LNCAP (cell line): ENCODE data around the gene PNPLA2.

Source experiments
- TF ChIP-seq, protein P1 (sequence below): fragments of 450-650 bp; IDR thresholded peaks from 2 replicates; pipeline ENCODE4 v1.5.1; 2017; ENCODE audit warnings: mild to moderate bottlenecking

Gene PNPLA2

DNA sequence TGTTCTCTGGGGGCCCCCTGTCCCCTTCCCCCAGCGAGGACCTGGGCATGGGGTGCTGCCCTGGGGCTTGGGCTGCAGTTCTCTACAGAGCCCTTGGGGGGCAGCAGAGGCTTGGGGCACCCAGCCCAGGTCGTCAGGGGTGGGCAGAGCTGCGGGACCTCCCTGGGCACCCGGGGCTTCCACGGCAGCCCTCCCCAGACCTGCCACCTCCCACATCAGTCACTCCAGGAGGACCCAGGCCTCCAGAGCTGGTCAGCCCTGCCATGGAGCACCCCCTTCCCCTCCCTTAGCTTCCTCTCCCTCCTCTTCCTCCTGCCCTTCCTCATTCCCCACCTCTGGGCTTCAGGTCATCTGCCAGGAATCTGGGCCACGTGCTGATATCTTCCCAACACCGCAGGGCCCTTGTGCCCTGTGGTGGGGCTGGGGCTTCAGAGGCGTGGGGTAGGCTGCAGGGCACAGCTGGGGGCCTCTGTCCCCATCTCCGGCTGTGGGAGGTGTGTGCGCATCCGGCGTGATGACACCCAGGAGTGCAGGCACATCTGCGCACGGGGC is 29.7 kb downstream of the PNPLA2 start:
- TF ChIP-seq, protein P1, sequence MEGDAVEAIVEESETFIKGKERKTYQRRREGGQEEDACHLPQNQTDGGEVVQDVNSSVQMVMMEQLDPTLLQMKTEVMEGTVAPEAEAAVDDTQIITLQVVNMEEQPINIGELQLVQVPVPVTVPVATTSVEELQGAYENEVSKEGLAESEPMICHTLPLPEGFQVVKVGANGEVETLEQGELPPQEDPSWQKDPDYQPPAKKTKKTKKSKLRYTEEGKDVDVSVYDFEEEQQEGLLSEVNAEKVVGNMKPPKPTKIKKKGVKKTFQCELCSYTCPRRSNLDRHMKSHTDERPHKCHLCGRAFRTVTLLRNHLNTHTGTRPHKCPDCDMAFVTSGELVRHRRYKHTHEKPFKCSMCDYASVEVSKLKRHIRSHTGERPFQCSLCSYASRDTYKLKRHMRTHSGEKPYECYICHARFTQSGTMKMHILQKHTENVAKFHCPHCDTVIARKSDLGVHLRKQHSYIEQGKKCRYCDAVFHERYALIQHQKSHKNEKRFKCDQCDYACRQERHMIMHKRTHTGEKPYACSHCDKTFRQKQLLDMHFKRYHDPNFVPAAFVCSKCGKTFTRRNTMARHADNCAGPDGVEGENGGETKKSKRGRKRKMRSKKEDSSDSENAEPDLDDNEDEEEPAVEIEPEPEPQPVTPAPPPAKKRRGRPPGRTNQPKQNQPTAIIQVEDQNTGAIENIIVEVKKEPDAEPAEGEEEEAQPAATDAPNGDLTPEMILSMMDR, result peak; percentile 93

DNA sequence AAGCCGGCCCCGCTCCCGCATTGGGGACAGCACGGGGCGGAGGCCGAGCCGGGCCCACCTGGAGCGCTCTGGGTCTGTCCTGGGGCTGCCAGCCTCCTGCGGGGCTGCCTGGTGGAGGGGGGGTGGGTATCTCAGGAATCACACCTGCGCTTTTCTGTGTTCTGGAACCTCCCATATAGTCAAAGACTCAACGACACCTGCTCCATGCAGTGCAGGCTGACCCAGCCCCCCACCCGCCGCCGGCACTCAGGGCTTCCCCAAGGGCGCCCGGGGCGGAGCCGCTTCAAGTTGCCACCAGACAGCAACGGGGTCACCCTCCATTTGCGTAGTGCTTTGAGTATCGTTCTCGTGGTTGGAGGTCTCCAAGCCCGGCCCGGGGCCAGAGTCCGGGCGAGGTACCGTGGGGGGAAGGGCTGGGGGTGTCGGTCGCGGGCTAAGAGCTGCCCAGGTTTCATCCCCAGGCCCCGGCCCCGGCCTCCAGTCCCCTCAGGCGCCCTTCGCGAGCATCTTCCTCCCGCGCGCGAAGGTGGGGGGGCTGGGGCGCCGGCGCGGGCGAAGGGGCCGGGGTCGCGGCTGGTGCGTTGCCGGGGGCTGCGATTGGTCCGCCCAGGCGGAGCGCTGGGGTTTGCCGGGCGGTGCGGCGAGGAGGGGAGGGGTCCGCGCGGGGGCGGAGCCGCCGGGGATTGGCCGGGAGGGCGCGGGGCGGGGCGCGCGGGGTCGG is 30.6 kb downstream of the PNPLA2 start:
- TF ChIP-seq, protein P1, result no peak

DNA sequence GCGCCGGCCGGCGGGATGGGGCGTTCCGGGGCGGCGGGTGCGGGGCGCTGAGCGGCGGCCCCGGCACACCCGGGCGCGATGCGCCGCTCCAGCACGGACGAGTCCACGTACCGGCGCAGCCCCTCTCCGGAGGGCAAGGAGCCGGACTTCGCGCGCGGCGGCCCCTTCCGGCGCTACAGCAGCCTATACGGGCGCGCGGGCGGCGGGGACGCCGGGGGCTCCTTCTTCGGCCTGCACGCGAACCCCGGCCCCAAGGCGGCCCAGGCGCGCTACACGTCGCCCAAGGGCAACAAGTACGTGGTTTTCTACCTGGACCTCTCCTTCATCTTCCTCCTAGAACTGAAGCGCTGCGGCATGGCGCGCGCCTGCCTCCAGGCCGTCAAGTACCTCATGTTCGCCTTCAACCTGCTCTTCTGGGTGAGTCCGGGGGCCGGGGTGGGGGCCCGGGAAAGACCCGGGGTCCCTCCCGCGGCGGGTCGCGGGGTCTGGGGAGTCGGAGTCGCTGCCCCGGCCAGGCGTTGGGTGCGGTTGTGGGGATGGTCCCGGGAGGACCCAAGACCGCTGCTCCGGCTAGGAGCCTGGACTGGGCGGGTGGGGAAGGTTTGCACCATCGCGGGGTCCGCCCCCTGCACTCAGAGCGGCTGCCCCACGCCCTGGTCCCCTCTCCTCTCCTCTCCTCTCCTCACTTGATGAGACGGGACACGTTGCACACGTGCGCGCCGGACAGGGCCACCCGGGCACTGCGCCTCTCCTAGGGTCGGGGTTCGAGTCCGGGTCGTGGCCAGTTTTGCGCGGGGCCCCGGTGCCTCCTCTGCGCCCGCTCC is 31.4 kb downstream of the PNPLA2 start:
- TF ChIP-seq, protein P1, result no peak

DNA sequence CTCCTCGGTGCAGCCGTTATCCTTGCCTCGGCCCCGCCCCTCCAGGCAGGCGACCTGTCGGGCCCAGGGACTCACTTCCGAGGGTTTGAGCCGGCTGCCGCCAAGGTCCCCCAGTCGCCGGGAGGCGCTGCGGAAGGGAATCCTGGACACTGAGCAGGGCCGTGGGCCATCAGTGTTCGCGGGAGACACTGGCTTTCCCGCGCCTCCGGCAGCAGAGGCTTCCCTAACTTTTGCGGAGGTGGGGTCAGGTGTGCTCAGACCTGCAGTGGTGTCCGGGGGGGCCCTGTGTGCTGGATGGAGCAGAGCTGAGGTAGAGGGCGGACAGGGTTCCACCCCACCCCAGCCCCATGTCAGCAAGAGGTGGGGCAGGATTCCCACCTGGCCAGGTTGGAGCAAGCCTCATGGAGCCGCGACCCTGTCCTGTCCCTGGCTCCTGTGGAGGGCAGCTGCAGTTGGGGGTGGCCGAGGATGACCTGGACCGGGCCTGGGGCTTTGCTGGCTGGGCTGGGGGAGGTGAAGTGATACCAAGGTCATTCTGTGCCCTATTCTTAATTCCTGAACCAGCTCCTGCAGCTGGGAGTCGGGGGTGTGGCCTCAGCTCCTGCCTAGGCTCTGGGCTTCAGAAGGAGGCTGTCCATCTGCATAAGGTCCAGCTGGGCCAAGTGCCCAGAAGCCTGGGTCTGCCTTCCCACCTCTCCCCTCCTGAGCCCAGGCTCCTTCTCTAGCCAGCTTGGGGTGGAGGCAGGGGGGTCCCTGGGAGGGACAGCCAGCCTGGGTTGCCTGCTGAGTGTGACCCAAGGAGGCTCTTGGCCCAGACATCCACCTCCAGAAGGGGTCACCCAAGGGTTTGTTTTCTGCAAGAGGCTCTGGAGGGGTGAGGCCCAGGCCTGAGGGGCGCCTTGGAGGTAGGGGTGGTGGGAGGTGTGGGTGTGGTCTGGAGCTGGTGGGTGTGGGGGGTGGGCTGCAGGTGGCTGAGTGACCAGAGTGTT is 32.4 kb downstream of the PNPLA2 start:
- TF ChIP-seq, protein P1, result peak; percentile 9; the same call in 1 of the 2 replicates

- TF ChIP-seq, protein P1, result no peak
Measured at GRCh38 chr11:852762-853161, 34.0 kb downstream of the PNPLA2 start.

DNA sequence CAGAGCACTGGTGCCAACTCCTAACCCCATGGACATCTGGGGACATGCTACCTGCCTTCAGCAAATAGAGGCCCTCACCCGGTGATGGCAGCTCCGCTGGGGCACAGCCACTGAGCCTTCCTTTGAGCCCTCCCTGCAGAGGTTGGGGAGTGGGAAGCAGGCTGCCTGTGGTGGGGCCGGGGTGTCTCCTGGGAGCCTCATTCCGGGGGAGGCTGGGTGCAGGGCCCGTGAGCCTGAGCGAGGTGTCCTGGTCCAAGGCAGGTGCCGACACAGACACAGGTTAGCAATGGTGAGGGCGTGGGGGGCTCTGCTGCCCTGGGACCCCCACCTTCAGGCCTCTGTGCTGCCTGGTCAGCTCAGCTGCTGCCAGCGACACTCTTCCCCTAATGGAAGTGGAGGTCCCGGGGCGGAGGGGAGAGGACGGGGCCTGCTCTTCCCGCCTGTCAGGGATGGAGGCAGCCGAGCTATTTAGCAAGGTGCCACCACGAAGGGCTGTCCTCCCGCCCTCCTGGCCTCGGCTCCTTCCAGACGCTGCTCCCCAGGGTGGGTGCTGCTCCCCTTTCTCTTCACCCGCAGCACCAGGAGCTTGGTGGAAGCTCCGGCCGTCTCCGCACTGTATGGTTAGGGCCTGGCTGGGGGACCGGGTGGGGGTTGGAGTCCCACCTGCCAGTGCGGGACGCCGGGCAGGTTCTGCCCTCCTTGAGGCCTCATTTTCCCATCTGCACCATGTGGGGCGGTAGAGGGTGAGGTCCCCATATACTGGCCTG is 35.2 kb downstream of the PNPLA2 start:
- TF ChIP-seq, protein P1, result no peak
